Smooth muscle cell (in vitro differentiated cells): Measurements from ENCODE around the gene VGLL4. TPM values are rescaled to one million over a fixed set of nuclear protein-coding genes. Genes with fewer than 3 reads are reported as not detected.
"Not testable (repeated sequence)": the region's sequence is repeated elsewhere in the genome, so short reads cannot be mapped to it uniquely, and the experiment has no call there.

Experiments
- DNase-seq: peaks from one replicate; lab custom pipeline; 2025; ENCODE audit not compliant: unreplicated experiment; lab: John Stamatoyannopoulos, UW
- H2AFZ ChIP-seq: fragments of 200-600 bp; sonication (generic); 2 replicates; pipeline ENCODE4 v1.6.0; 2016; ENCODE audit warnings: antibody characterized with exemption, low read depth, mild to moderate bottlenecking
- H3F3A ChIP-seq: fragments of 200-600 bp; sonication (generic); 2 replicates; pipeline ENCODE4 v1.6.0; 2017; ENCODE audit warnings: antibody characterized with exemption, low read depth
- H3K27ac ChIP-seq: fragments of 200-600 bp; sonication (generic); 2 replicates; pipeline ENCODE4 v1.5.1; 2016; ENCODE audit warnings: low read depth, mild to moderate bottlenecking
- H3K27me3 ChIP-seq: fragments of 200-600 bp; sonication (generic); 2 replicates; pipeline ENCODE4 v1.6.1; 2016; ENCODE audit warnings: low read depth, mild to moderate bottlenecking
- H3K36me3 ChIP-seq: fragments of 200-600 bp; sonication (generic); 2 replicates; pipeline ENCODE4 v1.5.1; 2016; ENCODE audit warnings: low read depth
- H3K4me1 ChIP-seq: fragments of 200-600 bp; sonication (generic); 2 replicates; pipeline ENCODE4 v1.5.1; 2016; ENCODE audit warnings: low read depth
- H3K4me2 ChIP-seq: fragments of 200-600 bp; sonication (generic); 2 replicates; pipeline ENCODE4 v1.6.0; 2016; ENCODE audit warnings: mild to moderate bottlenecking
- H3K4me3 ChIP-seq: fragments of 200-600 bp; sonication (generic); 2 replicates; pipeline ENCODE4 v1.5.1; 2016; ENCODE audit warnings: mild to moderate bottlenecking
- H3K79me2 ChIP-seq: fragments of 200-600 bp; sonication (generic); 2 replicates; pipeline ENCODE4 v1.6.0; 2016; ENCODE audit warnings: low read depth, mild to moderate bottlenecking
- H3K9ac ChIP-seq: fragments of 200-600 bp; sonication (generic); 2 replicates; pipeline ENCODE4 v1.6.0; 2016; ENCODE audit warnings: low read depth
- H3K9me3 ChIP-seq: fragments of 200-600 bp; sonication (generic); replicated peaks from 2 replicates; pipeline ENCODE4 v1.5.1; 2016; ENCODE audit warnings: low read depth
- H4K20me1 ChIP-seq: fragments of 200-600 bp; sonication (generic); 2 replicates; pipeline ENCODE4 v1.6.0; 2016; ENCODE audit warnings: low read depth
- CTCF ChIP-seq: fragments of 200-600 bp; sonication (generic); IDR thresholded peaks from 2 replicates; pipeline ENCODE4 v1.5.1; 2017; ENCODE audit warnings: borderline replicate concordance, mild to moderate bottlenecking, antibody characterized with exemption; ENCODE audit not compliant: insufficient read depth, poor library complexity, severe bottlenecking
- WGBS: methylation state at CpG from one replicate; pipeline ENCODE4 v1.1.7; 2016; ENCODE audit warnings: low lambda C conversion rate; 5-methylcytosine and 5-hydroxymethylcytosine counted together
- polyA plus RNA-seq: library from polyadenylated mRNA; unstranded; fragments of >200 nt; fragmentation: Nextera tagmentation; extraction: Ambion mirVana; gene quantifications from 2 replicates; pipeline ENCODE4 v1.2.1, GENCODE V29; 2016
- total RNA-seq: library from RNA; depleted of rRNA; stranded (reverse); fragments of >200 nt; gene quantifications from 2 replicates; pipeline ENCODE4 v1.2.3, GENCODE V29; 2014

The VGLL4 gene
- total and polyA plus RNA-seq, 2 experiments from 2014 or later, result 72.0 to 109 TPM

- Histone ChIP-seq H3K4me1 (peaks cover 17% of the 10 kb centered on the region), H3K9ac (no peak overlapping the region), H3K4me3 (no peak overlapping the region), H3K79me2 (no peaks in the 10 kb centered on the region), H3K36me3 (no peaks in the 10 kb centered on the region), H3F3A (peaks cover 4% of the 10 kb centered on the region), H3K4me2 (peak overlapping the region; percentile 18), H3K27me3 (no peaks in the 10 kb centered on the region), H4K20me1 (peaks cover 7% of the 10 kb centered on the region), H2AFZ (no peak overlapping the region), H3K27ac (peak overlapping the region; percentile 70), H3K9me3 (no peaks in the 10 kb centered on the region)
- DNase-seq, result no peak
- no peak for TF ChIP-seq CTCF
- WGBS, result 44% methylated on average over 7 of the region's 8 CpGs
These were observed 47.4 kb upstream of the VGLL4 start for GRCh38 chr3:11690863-11691766.

- TF ChIP-seq CTCF, result no peak
- H3K4me2 ChIP-seq, result no peak overlapping the region
- no peak overlapping the region for H2AFZ ChIP-seq
- H3K27me3 ChIP-seq, result no peaks in the 10 kb centered on the region
- no peaks in the 10 kb centered on the region for H3K79me2 ChIP-seq
- no peaks in the 10 kb centered on the region for H3K9me3 ChIP-seq
- H3K36me3 ChIP-seq, result no peaks in the 10 kb centered on the region
- H3K4me1 ChIP-seq, result peaks cover 17% of the 10 kb centered on the region
- H3K4me3 ChIP-seq, result no peak overlapping the region
- H3K27ac ChIP-seq, result no peak overlapping the region
- H3K9ac ChIP-seq, result no peak overlapping the region
- H3F3A ChIP-seq, result peaks cover 4% of the 10 kb centered on the region
- H4K20me1 ChIP-seq, result peaks cover 5% of the 10 kb centered on the region
- 85% methylated on average over 8 of the region's 8 CpGs for WGBS
- no peak for DNase-seq
These were observed 46.0 kb upstream of the VGLL4 start for GRCh38 chr3:11689749-11690148.

GRCh38 chr3:11684980-11685379, 41.3 kb upstream of the VGLL4 start:
- not testable (repeated sequence) for H3K4me1 ChIP-seq, H3K27ac ChIP-seq, DNase-seq, H3K4me2 ChIP-seq, H3K27me3 ChIP-seq, H3K9me3 ChIP-seq, H3K9ac ChIP-seq, H3K36me3 ChIP-seq, H3K79me2 ChIP-seq, H3F3A ChIP-seq, H3K4me3 ChIP-seq, H2AFZ ChIP-seq, H4K20me1 ChIP-seq
- WGBS, result 98% methylated on average over 6 of the region's 6 CpGs

- WGBS, result 74% methylated on average over 14 of the region's 14 CpGs
- H2AFZ ChIP-seq, result no peak overlapping the region
- no peak for TF ChIP-seq CTCF
These were observed 36.8 kb upstream of the VGLL4 start for GRCh38 chr3:11680509-11680908.

More at GRCh38 chr3:11680509-11680908, 36.8 kb upstream of the VGLL4 start:
- Histone ChIP-seq H3F3A (no peaks in the 10 kb centered on the region), H4K20me1 (no peaks in the 10 kb centered on the region), H3K4me2 (no peak overlapping the region), H3K79me2 (peaks cover 5% of the 10 kb centered on the region), H3K4me3 (no peak overlapping the region), H3K27ac (no peak overlapping the region), H3K4me1 (no peaks in the 10 kb centered on the region), H3K9ac (no peak overlapping the region), H3K27me3 (no peaks in the 10 kb centered on the region), H3K9me3 (no peaks in the 10 kb centered on the region), H3K36me3 (no peaks in the 10 kb centered on the region)
- DNase-seq, result no peak
